HUES48 (cell line): ENCODE measurements around the gene HCFC2.
A peak's percentile ranks its signal among the peaks of the same experiment; 100 is the strongest.

Source experiments
- H3K27ac ChIP-seq: one replicate; pipeline ENCODE4 v1.7.0; 2013; ENCODE audit warnings: low read depth, low read length, inconsistent platforms
- H3K27me3 ChIP-seq: 2 replicates; pipeline ENCODE4 v1.6.1; 2013; ENCODE audit warnings: mild to moderate bottlenecking, low read length; ENCODE audit not compliant: control insufficient read depth, insufficient read depth
- H3K36me3 ChIP-seq: 2 replicates; pipeline ENCODE4 v1.6.1; 2013; ENCODE audit warnings: low read length; ENCODE audit not compliant: control insufficient read depth, insufficient read depth
- H3K4me1 ChIP-seq: 2 replicates; pipeline ENCODE4 v1.6.1; 2013; ENCODE audit warnings: mild to moderate bottlenecking, low read length; ENCODE audit not compliant: control insufficient read depth, insufficient read depth
- H3K4me3 ChIP-seq: 2 replicates; pipeline ENCODE4 v1.5.1; 2013; ENCODE audit warnings: mild to moderate bottlenecking, low read depth, low read length
- H3K9ac ChIP-seq: 2 replicates; pipeline ENCODE4 v1.6.1; 2013; ENCODE audit warnings: mild to moderate bottlenecking, low read depth, low read length, moderate library complexity
- H3K9me3 ChIP-seq: 2 replicates; pipeline ENCODE4 v1.6.1; 2013; ENCODE audit warnings: low read length; ENCODE audit not compliant: control insufficient read depth, insufficient read depth

Gene HCFC2

GRCh38 chr12:104044158-104044557, 20.2 kb upstream of the HCFC2 start:
- Histone ChIP-seq H3K4me3 (no peak overlapping the region), H3K4me1 (peaks cover 5% of the 10 kb centered on the region), H3K27ac (no peak overlapping the region), H3K9ac (no peak overlapping the region), H3K27me3 (peaks cover 11% of the 10 kb centered on the region), H3K9me3 (no peaks in the 10 kb centered on the region), H3K36me3 (no peaks in the 10 kb centered on the region)

DNA sequence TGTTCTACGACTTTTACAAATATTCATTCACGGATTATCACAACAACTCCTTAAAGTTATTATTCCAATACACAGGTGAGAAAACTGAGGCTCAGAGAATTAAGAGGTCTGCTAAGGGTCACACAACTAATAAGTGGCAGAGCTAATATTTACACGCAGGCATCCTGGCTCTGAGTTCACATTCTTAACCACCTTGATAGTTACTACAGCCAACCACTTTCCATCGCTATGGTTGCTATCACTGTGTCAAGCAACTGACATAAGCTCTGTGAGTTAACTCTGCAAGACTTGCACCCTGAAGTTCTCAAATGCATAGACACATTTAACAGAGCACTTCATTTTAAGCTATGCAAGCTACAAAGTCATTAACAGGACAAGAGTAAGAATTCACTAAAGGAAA, 18.0 kb upstream of the HCFC2 start:
- no peaks in the 10 kb centered on the region for H3K9me3 ChIP-seq
- no peak overlapping the region for H3K4me3 ChIP-seq
- H3K27me3 ChIP-seq = peaks cover 21% of the 10 kb centered on the region
- H3K9ac ChIP-seq = no peak overlapping the region
- H3K36me3 ChIP-seq = no peaks in the 10 kb centered on the region
- peaks cover 5% of the 10 kb centered on the region for H3K4me1 ChIP-seq
- no peak overlapping the region for H3K27ac ChIP-seq

DNA sequence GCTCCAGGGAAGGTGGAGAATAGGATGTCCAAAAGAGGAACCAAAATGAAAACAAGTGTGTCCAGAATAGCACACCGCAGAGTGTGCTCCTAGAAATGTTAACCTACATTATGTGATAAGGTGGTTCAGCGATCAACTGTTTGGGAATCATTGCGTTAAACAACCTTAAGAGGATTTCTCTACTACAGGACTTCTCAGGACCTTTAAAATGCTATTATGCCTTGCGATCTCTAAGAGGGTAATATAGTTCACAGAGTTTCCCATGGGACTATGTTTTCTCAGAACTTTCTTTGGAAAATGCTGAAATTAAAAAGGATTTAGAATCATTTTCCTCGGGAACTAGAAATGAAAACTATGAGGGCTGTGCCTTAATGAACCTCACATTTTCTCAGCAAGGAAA, 16.2 kb upstream of the HCFC2 start:
- H3K36me3 ChIP-seq = no peaks in the 10 kb centered on the region
- no peak overlapping the region for H3K9ac ChIP-seq
- no peaks in the 10 kb centered on the region for H3K9me3 ChIP-seq
- H3K27me3 ChIP-seq = peaks cover 21% of the 10 kb centered on the region
- no peak overlapping the region for H3K4me3 ChIP-seq
- peaks cover 5% of the 10 kb centered on the region for H3K4me1 ChIP-seq
- H3K27ac ChIP-seq = no peak overlapping the region

DNA sequence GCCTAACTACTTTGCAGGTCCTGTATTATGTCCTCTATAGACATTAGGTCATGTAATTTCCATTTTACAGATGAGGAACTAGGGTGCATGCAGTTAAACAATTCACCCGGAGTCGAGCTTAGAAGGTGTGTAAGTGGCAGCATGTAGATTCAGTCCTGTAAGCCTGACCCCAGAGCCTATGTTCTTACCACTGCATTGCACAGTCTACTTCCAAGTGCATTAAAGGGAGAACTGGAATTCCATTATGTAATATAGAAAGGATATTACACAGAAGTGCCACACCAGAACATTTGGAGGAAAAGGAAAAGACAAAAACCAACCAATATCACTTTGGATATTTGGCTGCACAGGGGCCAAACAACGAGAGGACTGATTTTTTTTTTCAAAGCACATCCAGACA, 15.5 kb upstream of the HCFC2 start:
- no peak overlapping the region for H3K27ac ChIP-seq
- H3K27me3 ChIP-seq = peaks cover 21% of the 10 kb centered on the region
- peak overlapping the region; percentile 67; the same call in 1 of the 2 replicates for H3K4me3 ChIP-seq
- peaks cover 5% of the 10 kb centered on the region for H3K4me1 ChIP-seq
- H3K9ac ChIP-seq = no peak overlapping the region
- H3K9me3 ChIP-seq = no peaks in the 10 kb centered on the region
- H3K36me3 ChIP-seq = no peaks in the 10 kb centered on the region

- peaks cover 7% of the 10 kb centered on the region for H3K4me1 ChIP-seq
- H3K36me3 ChIP-seq = no peaks in the 10 kb centered on the region
- H3K27ac ChIP-seq = no peak overlapping the region
- H3K9me3 ChIP-seq = no peaks in the 10 kb centered on the region
- peaks cover 21% of the 10 kb centered on the region for H3K27me3 ChIP-seq
- H3K9ac ChIP-seq = peak overlapping the region; percentile 50
- peak overlapping the region; percentile 67 for H3K4me3 ChIP-seq
Observed at GRCh38 chr12:104049278-104049902, 14.9 kb upstream of the HCFC2 start.

- peak within 1 kb of the TSS; percentile 67 for H3K4me3 ChIP-seq
- no peaks in the 10 kb centered on the region for H3K36me3 ChIP-seq
- H3K4me1 ChIP-seq = peaks cover 12% of the 10 kb centered on the region
- H3K27ac ChIP-seq = no peak within 1 kb of the TSS
- H3K9ac ChIP-seq = peak within 1 kb of the TSS; percentile 50
- H3K27me3 ChIP-seq = peaks cover 21% of the 10 kb centered on the region
- no peaks in the 10 kb centered on the region for H3K9me3 ChIP-seq
Observed at GRCh38 chr12:104049903-104050356, 14.4 kb upstream of the HCFC2 start, which contains the start of gene GLT8D2. TSS of gene GLT8D2 (minus strand) at chr12:104050187. CDS start at chr12:104019648, 30,539 bp downstream.

DNA sequence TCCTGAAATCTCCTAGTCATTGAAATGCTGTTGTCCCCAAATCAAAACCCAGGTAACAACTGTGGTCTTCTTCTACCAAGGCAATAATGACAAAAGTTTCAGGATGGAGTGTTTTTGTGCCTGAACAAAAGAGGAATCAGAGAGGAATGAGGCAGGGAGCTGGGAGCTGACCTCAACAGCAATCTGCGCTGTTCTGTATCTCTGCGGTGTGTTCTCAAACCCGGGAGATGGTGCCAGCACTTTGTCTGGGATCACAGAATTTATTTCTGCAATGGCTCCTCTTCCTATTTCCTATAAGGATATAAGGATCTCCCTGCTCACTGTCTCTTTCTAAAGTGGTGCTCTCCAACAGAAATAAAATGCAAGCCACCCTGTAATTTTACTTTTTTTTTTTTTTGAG, 13.9 kb upstream of the HCFC2 start:
- no peak overlapping the region for H3K27ac ChIP-seq
- H3K27me3 ChIP-seq = peaks cover 21% of the 10 kb centered on the region
- H3K9ac ChIP-seq = no peak overlapping the region
- H3K9me3 ChIP-seq = no peaks in the 10 kb centered on the region
- H3K36me3 ChIP-seq = no peaks in the 10 kb centered on the region
- H3K4me3 ChIP-seq = peak overlapping the region; percentile 67
- H3K4me1 ChIP-seq = peaks cover 17% of the 10 kb centered on the region

DNA sequence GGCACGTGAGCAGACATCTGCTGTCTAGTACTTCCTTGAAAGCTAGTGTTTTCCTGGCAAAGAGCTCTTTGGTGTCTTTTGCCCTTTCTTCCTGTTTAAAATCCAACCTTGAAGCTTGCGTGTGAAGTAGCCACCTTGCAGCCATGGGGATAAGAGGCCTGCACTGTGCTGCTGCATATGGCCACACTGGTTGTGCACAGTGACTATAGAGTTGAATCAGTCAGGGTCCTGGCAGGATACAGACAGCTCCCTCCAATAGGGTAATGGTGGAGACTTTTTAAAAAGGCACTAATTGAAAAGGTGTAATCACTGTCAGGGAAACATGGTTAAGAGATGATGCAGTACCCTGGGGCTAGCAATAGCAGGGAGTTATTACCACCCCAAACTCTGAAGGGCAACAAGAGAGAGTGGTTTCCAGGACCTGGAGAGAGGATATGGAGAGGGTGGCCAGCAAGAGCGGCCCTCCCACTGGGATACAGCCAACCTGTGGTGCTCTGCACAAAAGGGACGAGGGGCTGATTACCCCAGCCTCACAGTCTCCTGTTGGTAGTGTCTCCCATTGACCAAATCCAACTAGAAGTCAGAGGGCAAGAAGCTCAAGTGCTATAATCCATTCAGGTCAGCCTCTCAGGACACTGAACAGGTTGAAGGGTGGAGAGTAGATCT, 9.5 kb upstream of the HCFC2 start:
- H3K27me3 ChIP-seq = peaks cover 6% of the 10 kb centered on the region; the same call in 1 of the 2 replicates
- H3K4me1 ChIP-seq = peaks cover 13% of the 10 kb centered on the region
- H3K36me3 ChIP-seq = no peaks in the 10 kb centered on the region
- H3K9ac ChIP-seq = 0 out of 2 replicates have a peak overlapping the region, but pooled peaks have one; percentile 20
- H3K4me3 ChIP-seq = no peak overlapping the region
- no peaks in the 10 kb centered on the region for H3K9me3 ChIP-seq
- no peak overlapping the region for H3K27ac ChIP-seq

DNA sequence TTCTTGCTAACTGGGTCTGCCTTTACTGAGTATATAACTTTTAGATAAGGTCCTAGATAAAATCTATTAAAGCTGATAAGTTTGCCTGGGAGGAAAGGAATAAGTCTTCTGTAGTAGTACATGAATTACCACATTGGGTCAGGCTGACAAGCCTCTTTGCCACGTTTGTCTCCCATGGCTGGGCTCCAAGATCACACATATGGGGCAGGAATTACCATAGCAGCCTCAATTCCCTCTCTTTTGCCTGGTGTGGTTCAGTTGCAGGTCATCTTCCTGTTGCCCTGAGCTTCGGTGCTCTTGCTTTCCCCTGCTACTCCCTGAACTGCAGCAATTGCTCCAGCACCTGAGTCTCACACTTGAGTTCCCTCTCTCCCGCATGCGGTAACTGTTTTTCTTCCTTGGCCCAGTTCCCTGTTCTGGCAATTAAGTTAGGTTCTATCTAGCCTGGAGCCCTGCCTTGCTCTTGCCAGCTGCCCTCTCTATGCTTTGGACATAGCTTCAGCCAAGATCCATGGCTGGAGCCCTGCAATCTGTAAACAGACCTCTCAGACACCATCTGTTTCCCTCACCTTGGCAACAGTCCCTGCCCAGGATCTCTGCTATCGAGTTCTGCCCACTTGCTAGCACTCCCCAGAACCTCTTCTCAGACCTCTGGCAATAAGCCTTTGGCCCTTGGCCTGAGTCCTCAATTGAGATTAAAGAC, 8.5 kb upstream of the HCFC2 start:
- Histone ChIP-seq H3K4me1 (peaks cover 13% of the 10 kb centered on the region), H3K27ac (no peak overlapping the region)

DNA sequence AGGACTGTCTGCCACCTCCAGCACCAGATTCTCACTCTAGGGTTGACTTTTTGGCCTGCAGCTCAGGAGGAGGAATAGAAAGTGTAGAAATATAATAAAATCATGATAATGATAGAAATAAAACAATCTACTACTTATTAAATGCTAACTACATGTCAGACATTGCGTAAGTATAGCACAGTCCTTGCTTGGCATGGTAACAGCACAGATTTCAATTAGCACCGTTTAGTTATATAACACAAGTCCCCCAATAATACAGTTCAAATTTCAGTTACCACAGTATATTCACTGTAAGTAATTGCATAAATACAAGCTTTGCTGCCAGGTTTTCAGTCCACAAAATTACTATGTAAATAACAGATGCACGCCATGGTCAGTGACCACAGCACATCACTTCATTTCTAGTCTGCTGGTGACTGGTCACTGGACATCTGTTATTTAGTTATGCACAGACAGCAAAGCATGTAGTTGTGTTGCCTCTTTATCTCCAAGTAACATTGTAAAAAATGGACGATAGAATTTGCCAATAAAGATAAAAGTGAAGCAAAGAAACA, 7.8 kb upstream of the HCFC2 start:
- Histone ChIP-seq H3K4me1 (peaks cover 13% of the 10 kb centered on the region), H3K4me3 (no peak overlapping the region), H3K9me3 (no peaks in the 10 kb centered on the region), H3K27ac (no peak overlapping the region), H3K9ac (no peak overlapping the region), H3K27me3 (no peaks in the 10 kb centered on the region), H3K36me3 (no peaks in the 10 kb centered on the region)

More for the DNA sequence above, 8.5 kb upstream of the HCFC2 start:
- no peak overlapping the region for H3K4me3 ChIP-seq
- H3K9ac ChIP-seq = no peak overlapping the region
- H3K36me3 ChIP-seq = no peaks in the 10 kb centered on the region
- H3K27me3 ChIP-seq = no peaks in the 10 kb centered on the region
- no peaks in the 10 kb centered on the region for H3K9me3 ChIP-seq
